GM19395 (cell line): ENCODE data around the gene DUSP2.

Experiments used
- ATAC-seq: cut with Tn5 transposase; IDR thresholded peaks from one replicate; pipeline ENCODE4 v1.9.1; 2021; ENCODE audit warnings: mild to moderate bottlenecking, moderate library complexity; ENCODE audit not compliant: unreplicated experiment

The DUSP2 gene

DNA sequence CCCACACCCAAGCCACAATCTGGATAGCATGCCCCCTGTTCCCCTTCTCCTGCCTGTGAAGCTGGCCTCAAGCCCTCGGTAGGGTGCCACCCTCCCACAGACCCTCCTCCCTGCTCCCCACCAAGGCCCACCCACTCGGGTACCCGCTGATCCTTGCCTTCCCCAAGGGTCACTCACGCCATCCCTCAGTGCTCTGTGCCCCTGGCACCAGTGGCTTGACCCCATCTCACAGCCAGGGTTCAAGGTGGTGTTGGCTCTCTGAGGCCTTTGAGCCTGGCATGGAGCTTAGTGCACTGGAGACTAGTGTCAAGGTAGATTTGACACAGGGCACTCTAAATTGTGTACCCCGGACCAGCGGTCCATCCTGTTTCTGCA is 40.8 kb downstream of the DUSP2 start:
- ATAC-seq = no peak

DNA sequence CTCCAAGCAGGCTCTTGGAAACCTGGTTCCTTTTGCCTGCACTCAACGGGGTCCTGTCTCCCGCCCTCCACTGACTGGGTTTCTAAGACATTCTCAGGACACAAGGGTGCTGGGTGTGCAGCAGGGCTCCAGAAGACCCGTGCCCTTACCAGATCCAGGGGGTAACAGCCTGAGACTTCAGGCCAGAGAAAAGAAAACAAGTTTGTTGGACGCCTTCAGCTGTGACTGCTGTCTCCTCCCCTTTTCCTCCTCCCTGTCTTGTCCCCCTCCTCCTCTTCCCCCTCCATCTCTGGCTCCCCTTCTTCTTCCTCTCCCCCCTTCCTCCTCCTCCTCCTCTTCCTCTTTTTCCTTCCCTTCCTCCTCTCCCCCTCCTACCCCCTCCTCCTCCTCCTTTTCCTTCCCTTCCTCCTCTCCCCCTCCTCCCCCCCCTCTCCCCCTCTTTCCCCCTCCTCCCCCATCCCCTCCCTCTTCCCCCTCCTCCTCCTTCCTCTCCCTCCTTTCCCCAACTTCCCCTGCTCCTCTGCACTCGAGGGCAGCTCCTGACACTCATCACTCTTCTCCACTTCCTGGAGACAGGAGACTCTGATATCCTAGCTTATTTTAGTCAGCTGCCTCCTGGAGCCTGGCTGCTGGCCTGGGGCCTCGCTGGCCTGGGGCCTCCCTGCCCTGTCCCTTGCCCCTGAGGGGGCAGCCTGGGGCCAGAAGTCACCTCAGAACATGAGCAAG is 41.3 kb downstream of the DUSP2 start:
- no peak for ATAC-seq

DNA sequence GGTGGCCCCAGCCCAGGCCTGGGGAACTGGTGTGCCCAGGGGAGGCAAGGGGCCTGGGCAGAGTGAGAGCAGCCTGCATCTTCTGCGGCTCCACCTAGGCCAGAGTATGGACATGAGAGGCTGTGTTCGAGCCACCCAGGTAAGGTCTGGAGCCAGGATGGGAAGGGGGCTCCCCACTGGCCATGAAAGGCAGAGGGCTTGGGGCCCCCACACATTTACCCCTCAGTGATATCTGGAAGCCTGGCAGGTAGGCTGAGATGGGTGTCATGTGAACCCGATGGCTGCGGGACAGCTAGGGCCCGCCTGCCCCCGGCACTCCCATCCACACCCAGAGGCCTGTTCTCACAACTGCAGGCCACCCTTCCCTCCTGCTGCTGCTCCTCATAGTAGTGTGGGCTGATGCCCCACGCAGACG is 42.0 kb downstream of the DUSP2 start:
- no peak for ATAC-seq

DNA sequence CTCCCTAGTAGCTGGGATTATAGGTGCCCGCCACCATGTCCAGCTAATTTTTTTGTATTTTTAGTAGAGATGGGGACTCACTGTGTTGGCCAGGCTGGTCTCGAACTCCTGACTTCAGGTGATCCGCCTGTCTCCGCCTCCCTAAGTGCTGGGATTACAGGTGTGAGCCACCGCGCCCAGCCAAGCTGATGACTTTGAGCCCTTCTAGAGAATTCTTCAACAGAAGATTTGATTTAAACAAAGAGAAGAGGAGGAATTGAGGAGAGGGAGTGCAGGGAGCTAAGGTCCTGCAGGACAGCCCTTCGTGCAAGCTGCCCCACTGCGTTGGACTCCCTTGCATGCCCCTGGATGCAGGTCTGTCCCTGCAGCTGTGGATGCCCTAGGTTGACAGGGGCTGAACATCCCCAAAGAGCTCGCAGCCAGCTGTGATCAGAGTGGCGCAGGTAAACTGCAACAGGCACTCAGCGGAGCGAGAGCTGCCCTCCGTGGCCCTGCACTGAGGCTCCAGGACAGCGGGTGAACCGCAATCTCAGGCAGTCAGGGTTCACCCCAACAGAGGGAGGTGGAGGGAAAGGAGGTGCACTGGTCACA is 42.5 kb downstream of the DUSP2 start:
- no peak for ATAC-seq

DNA sequence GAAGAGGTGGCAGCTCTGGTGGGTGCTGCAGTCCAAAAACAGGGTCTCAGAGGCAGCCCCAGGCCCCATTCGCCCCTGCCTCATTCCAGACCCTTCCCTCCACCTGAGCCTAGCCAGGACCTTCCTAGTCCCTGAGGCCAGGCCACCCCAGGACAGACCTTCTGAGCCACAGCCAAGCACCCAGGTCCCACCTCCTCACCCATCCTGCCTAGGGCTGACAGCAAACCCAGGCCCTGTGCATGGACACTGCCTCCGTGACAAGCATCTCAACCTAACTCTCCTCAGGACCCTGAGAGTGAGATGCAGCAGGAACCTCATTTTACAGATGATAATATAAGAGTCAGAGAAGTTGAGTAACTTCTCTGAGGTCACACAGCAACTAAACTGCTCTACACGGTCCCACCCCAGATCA is 44.3 kb downstream of the DUSP2 start:
- ATAC-seq = no peak

DNA sequence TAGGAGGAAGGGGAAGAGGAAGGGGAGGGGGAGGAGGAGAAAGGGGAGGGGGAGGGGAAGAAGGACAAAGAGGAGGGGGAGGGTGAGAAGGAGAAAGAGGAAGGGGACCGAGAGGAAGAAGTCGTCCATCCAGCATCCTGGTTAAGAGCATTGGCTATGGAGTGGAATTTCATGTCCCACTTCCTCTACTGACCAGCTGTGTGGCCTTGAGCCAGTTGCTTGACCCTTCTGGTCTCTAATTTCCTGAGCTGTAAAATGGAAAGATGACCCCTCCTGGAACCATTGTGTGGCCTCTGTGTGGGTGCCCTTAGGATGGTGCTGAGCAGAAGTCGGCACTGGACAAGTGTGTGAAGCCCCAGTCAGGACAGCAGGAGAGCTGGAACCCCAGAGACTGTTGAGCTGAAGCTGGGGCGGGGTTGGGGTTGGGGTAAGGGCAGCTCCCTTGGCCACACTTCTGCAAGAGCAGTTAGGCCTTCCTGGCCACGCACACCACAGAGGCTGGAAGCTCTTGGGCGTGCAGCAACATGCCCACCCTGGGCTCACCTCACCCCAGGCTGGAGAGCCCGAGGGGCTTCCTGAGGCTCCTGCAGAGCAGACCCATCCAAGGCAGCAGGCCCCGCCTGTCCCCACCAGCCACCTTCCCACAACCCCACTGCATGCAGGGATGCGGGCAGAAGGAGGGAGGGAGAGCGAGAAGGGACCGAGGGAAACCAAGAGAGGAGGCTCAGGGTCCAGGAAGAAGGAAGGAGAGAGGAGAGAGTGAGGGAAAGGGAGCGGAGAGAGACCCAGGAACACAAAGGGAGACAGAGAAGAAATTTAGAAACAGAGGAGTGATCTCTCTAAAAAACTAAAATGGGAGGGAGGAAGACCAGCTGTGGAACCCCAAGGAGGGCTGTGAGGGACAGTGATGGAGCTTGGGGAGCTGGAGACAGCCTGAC is 45.1 kb downstream of the DUSP2 start:
- no peak for ATAC-seq

DNA sequence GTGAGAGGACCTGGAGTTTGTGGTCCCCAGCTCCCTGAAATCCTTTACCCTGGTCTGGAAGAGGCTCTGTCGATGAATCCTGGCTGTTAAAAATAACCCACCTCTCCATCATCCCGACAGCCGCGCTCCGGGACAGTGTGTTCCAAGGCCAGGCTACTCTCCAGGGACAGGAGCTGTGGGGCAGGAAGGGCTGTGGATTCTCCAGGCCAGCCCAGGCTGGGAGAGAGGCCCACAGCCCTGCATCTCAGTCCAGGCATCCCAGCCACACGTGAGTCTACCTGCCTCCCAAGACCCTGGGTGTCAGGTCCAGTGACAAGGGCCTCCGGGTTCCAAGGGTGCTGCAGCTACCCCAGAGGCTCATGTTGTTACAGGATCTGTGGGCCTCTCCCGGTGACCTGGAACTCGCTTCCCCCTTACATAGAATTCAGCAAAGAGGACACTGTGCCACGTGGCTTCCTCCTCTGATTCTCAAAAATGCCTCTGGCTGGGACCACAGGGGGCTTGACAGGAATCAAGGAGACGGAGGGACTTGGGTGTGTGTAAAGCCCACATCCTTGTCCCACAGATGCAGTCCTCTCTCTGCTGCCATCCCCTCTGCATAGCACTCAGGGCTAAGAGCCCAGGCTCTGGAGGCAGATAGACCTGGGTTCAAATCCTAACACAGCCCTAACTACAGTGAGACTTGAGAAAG is 46.2 kb downstream of the DUSP2 start:
- no peak for ATAC-seq

DNA sequence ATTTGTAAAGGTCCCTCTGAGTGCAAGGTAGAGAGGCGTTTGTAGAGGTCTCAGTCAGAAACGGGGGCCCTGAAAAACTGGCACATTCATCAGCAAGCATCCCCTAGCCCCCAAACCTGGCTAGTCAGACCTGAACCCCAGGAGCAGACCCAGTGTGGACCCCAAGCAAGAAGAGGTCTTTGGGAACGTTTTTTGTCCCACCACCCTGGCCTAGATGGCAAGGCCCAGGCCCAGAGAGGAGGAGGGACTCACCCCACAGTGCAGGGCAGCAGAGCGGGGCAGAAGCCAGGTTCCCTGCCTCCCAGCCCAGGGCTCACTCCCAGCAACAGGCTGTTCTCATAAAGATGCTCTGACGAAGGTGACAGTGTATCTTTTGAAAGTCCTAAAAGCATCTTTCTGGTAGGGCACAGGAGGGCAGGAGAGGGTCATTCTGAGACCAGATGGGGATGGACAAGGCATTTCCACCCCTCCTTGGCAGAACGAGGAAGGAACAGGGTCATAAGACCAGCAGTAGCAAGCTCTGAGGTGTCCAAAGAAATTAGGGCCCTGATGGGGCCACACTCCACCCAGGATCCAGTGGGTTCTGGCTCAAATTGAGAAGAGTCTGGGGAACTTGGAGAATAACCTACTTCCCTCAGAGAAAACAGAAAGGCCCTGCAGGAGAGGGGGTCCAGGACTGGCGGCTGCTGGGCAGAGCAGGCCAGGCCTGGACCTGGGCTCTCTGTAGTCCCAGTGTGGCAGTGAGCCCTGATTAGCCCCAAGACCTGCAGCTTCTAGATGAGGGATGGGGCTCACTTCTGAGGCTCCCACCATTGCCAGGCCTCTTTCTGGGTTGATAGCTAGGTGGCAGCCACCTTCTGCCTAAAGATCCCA is 47.1 kb downstream of the DUSP2 start:
- ATAC-seq = no peak

DNA sequence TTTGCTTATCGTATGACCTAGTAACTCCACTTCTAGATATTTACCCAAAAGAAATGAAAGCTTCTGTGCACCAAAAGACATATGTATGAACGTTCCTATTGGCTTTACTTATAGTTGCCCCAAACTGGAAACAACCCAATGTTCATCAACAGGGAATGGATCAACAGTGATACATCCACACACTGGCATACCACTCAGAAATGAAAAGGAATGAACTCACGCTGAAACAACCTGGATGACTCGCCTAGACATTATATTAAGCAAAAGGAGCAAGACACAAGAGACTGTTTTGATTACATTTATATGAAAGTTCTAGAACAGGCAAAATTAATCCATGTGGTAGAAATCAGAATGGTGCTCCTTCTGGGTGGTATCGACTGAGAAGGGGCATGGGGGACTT is 47.8 kb downstream of the DUSP2 start:
- no peak for ATAC-seq

DNA sequence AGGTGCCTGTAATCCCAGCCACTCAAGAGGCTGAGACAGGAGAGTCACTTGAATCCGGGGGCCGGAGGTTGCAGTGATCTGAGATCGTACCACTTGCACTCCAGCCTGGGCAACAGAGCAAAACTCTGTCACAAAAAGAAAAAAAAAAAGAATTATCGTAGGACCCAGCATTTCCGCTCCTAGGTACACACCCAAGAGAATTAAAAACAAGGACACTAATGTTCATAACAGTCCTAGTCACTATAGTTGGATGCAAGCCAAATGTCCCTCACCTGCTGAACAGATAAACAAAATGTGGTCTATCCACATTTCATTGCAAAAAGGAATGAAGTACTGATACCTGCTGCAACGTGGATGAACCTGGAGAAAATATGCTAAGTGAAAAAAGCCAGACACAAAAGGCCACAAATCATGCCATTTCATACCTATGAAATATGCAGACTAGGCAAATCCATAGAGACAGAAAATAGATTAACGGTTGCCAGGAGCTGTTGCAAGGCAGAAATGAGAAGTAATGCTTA is 50.1 kb downstream of the DUSP2 start:
- ATAC-seq = no peak

DNA sequence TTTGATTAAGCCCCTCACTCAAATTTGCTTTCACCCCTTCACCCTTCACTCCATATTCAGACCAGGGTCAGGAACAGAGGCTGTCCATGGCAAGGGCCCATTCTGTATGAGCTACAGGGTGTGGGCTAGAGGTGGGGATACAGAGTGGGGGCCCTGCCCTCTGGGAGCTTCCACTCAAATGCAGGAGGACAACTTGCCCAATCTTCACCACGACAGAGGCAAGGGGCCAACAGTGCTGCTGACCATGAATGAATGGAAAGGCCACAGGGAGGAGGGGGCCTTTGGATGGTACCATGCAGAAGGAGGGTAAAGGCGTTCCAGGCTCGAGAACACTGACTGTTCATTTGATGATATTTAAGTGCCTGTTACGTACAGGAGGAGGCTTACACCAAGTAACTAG is 51.7 kb downstream of the DUSP2 start:
- ATAC-seq = no peak
